GM12878 (cell line): Measurements from ENCODE around the gene EXOC4. TPM values are rescaled to one million over a fixed set of nuclear protein-coding genes. Genes with fewer than 3 reads are reported as not detected.

ENCODE experiments used
- ATAC-seq: fragments of 200-7000 bp; cut with Tn5 transposase; 3 replicates; pipeline ENCODE4 v1.9.1; 2020; ENCODE audit warnings: mild to moderate bottlenecking, moderate library complexity
- BruUV-seq: library from RNA; stranded (reverse); fragments of 400-500 nt; replicated peaks from 2 replicates; lab custom pipeline; 2021; lab: Mats Ljungman, UMichigan
- CTCF ChIA-PET: fragments of 300-600 bp; sonication (Branson Sonifier 250); formaldehyde crosslinking; extraction: SDS; loops from one replicate; lab custom pipeline; 2021; ENCODE audit warnings: inconsistent platforms; lab: Yijun Ruan, JAX
- POLR2A ChIA-PET: fragments of 350-600 bp; formaldehyde crosslinking; extraction: SDS; loops from one replicate; lab custom pipeline; 2021; ENCODE audit warnings: inconsistent platforms; lab: Charles Lee
- RAD21 ChIA-PET: fragments of 300-600 bp; sonication (Branson Sonifier 250); formaldehyde crosslinking; loops from one replicate; lab custom pipeline; 2023; ENCODE audit warnings: antibody characterized with exemption; ENCODE audit not compliant: unreplicated experiment; lab: Charles Lee
- SMC1A ChIA-PET: fragments of 300-600 bp; sonication (Branson Sonifier 250); formaldehyde crosslinking; loops from one replicate; lab custom pipeline; 2023; ENCODE audit not compliant: unreplicated experiment, uncharacterized antibody; lab: Charles Lee
- DNase-seq: peaks from one replicate; pipeline ENCODE4 v3.0.0-alpha.2; 2011; ENCODE audit warnings: low read depth, low spot score
- FAIRE-seq: peaks from 3 replicates; lab custom pipeline; 2011; peaks lifted over from hg19 to GRCh38; lab: Jason Lieb, UNC
- H2AFZ ChIP-seq: 2 replicates; pipeline ENCODE4 v1.6.0; 2011; ENCODE audit warnings: low read depth, low read length, control low read depth; ENCODE audit not compliant: control insufficient read depth
- H3K27ac ChIP-seq: 2 replicates; pipeline ENCODE4 v1.5.1; 2011; ENCODE audit warnings: control low read depth; ENCODE audit not compliant: control insufficient read depth, insufficient read depth
- H3K27me3 ChIP-seq, 2 experiments: replicated peaks in 1 of 2; 2 replicates each; pipeline versions ENCODE4 v1.6.0 to v1.6.1; 2011; ENCODE audit warnings: low read length in 1 of 2; ENCODE audit not compliant: control insufficient read depth in 2 of 2, insufficient read depth in 2 of 2
- H3K36me3 ChIP-seq, 2 experiments: 2 replicates each; pipeline ENCODE4 v1.5.1; 2011; ENCODE audit warnings: low read length in 1 of 2; ENCODE audit not compliant: control insufficient read depth in 2 of 2, insufficient read depth in 2 of 2
- H3K4me1 ChIP-seq: 2 replicates; pipeline ENCODE4 v1.6.1; 2011; ENCODE audit warnings: mild to moderate bottlenecking, low read length, moderate library complexity, mixed read lengths; ENCODE audit not compliant: control insufficient read depth, insufficient read depth
- H3K4me2 ChIP-seq: 2 replicates; pipeline ENCODE4 v1.6.0; 2011; ENCODE audit warnings: control low read depth; ENCODE audit not compliant: control insufficient read depth, insufficient read depth
- H3K4me3 ChIP-seq: fragments of 200-600 bp; sonication (generic); 2 replicates; pipeline ENCODE4 v1.5.1; 2016
- H3K79me2 ChIP-seq: 2 replicates; pipeline ENCODE4 v1.6.0; 2011; ENCODE audit warnings: low read length; ENCODE audit not compliant: control insufficient read depth, insufficient read depth
- H3K9ac ChIP-seq: 2 replicates; pipeline ENCODE4 v1.8.0; 2011; ENCODE audit warnings: low read length, control low read depth, mixed read lengths; ENCODE audit not compliant: control insufficient read depth, insufficient read depth
- H3K9me3 ChIP-seq: replicated peaks from 3 replicates; pipeline ENCODE4 v1.5.1; 2011; ENCODE audit warnings: mild to moderate bottlenecking, low read length; ENCODE audit not compliant: control insufficient read depth, insufficient read depth
- H4K20me1 ChIP-seq: 2 replicates; pipeline ENCODE4 v1.6.0; 2011; ENCODE audit not compliant: control insufficient read depth, insufficient read depth
- BMI1 ChIP-seq: fragments of 450-650 bp; IDR thresholded peaks from 2 replicates; pipeline ENCODE4 v1.6.1; 2016; ENCODE audit warnings: mild to moderate bottlenecking, moderate library complexity, borderline replicate concordance
- JUNB ChIP-seq: IDR thresholded peaks from 2 replicates; pipeline ENCODE4 v1.6.1; 2016; ENCODE audit warnings: antibody characterized with exemption, mild to moderate bottlenecking
- NR2C2 ChIP-seq: IDR thresholded peaks from 2 replicates; pipeline ENCODE4 v1.6.1; 2011; ENCODE audit warnings: borderline replicate concordance, low read depth; ENCODE audit not compliant: control insufficient read depth, insufficient read length
- NR2F1 ChIP-seq: fragments of 450-650 bp; conservative IDR thresholded peaks from 2 replicates; pipeline ENCODE4 v1.6.1; 2017; ENCODE audit warnings: mild to moderate bottlenecking
- SIN3A ChIP-seq: IDR thresholded peaks from 2 replicates; pipeline ENCODE4 v1.6.1; 2012; ENCODE audit warnings: low read depth, low read length, improper control_type of control experiment
- STAT1 ChIP-seq: fragments of 450-650 bp; conservative IDR thresholded peaks from 2 replicates; pipeline ENCODE4 v1.6.1; 2014; ENCODE audit warnings: antibody characterized with exemption, mild to moderate bottlenecking
- TAF1 ChIP-seq: IDR thresholded peaks from 2 replicates; pipeline ENCODE4 v1.6.1; 2011; ENCODE audit warnings: mild to moderate bottlenecking, low read depth, low read length, borderline replicate concordance
- ZBTB33 ChIP-seq: fragments of 450-650 bp; IDR thresholded peaks from 2 replicates; pipeline ENCODE4 v1.6.1; 2017; ENCODE audit warnings: mild to moderate bottlenecking
- WGBS: methylation state at CpG from one replicate; pipeline ENCODE4 v1.1.6; 2016; ENCODE audit warnings: low lambda C conversion rate; ENCODE audit not compliant: insufficient replicate concordance, insufficient coverage; ENCODE audit errors: missing lambda C conversion rate; 5-methylcytosine and 5-hydroxymethylcytosine counted together
- in situ Hi-C: fragments of 300-500 bp; cut with MboI; formaldehyde crosslinking; loops from 9 replicates; pipeline ENCODE4 v1.14.3; 2018; ENCODE audit warnings: mixed read lengths
- intact Hi-C: fragments of 100-400 bp; cut with micrococcal nuclease; formaldehyde crosslinking; loops from one replicate; pipeline ENCODE4 v1.14.2; 2022; ENCODE audit not compliant: unreplicated experiment
- polyA plus RNA-seq, 11 experiments: library from polyadenylated mRNA; depleted of rRNA in 4 of 11; unstranded in 6 of 11; stranded (reverse) in 5 of 11; fragments of >200 nt; fragmentation: Nextera tagmentation in 4 of 11; fragmentation: Illumina TruSeq in 1 of 11; extraction: Ambion mirVana in 4 of 11; extraction: Trizol in 1 of 11; gene quantifications; 1 replicate in 1 of 11; 2 replicates in 10 of 11; pipeline versions ENCODE4 v1.2.1 to v1.2.3, GENCODE V29; 2011 to 2016; ENCODE audit warnings: inconsistent platforms in 2 of 11, missing spikeins in 2 of 11, low read depth in 1 of 11
- total RNA-seq, 4 experiments: library from RNA; depleted of rRNA in 3 of 4; stranded (reverse); fragments of >200 nt in 3 of 4; fragmentation: Illumina TruSeq in 1 of 4; extraction: Trizol in 1 of 4; gene quantifications; 2 replicates each; pipeline versions ENCODE4 v1.2.1 to v1.2.3, GENCODE V29; 2013 to 2021

EXOC4 gene
- total and polyA plus RNA-seq, 10 of the 15 experiments (the other 5 are each of a cell fraction or from before 2014, with no cell fraction given), result 13.2 to 44.5 (median 29.6) TPM

GRCh38 chr7:133623721-133624120 lies 370.8 kb downstream of the EXOC4 start:
- H3K4me3 ChIP-seq, result no peak overlapping the region
- H3K27ac ChIP-seq, result no peak overlapping the region
- TF ChIP-seq ZBTB33, result no peak
- no peak for TF ChIP-seq BMI1
- TF ChIP-seq NR2F1, result no peak
- TF ChIP-seq STAT1, result no peak
- TF ChIP-seq TAF1, result no peak
- no peak for TF ChIP-seq NR2C2
- no peak for TF ChIP-seq JUNB
- no peak for TF ChIP-seq SIN3A
- TF ChIP-seq, all 136 proteins: peak for 0
- POLR2A ChIA-PET, result no interaction called here
- 100% methylated on average over 1 of the region's 1 CpG for WGBS
- H2AFZ ChIP-seq, result no peak overlapping the region
- H3K9ac ChIP-seq, result no peak overlapping the region
- no peaks in the 10 kb centered on the region for H4K20me1 ChIP-seq
- DNase-seq (no peak), ATAC-seq (no peak), FAIRE-seq (no peak)
- BruUV-seq, result no TSS peak
- no peaks in the 10 kb centered on the region for H3K79me2 ChIP-seq
- SMC1A ChIA-PET, result no interaction called here
- no peaks in the 10 kb centered on the region for H3K36me3 ChIP-seq
- RAD21 ChIA-PET, result no interaction called here
- H3K27me3 ChIP-seq, result no peaks in the 10 kb centered on the region
- no peaks in the 10 kb centered on the region for H3K9me3 ChIP-seq
- in situ Hi-C loops (no loop called here), intact Hi-C loops (no loop called here)
- H3K4me1 ChIP-seq, result no peaks in the 10 kb centered on the region
- H3K4me2 ChIP-seq, result no peak overlapping the region
- CTCF ChIA-PET, result no interaction called here
